Ecto neural progenitor cell (in vitro differentiated cells): ENCODE results near the gene PDAP1.
"Not testable (repeated sequence)": the region's sequence is repeated elsewhere in the genome, so short reads cannot be mapped to it uniquely, and the experiment has no call there.

Source experiments
- DNase-seq: peaks from one replicate; pipeline ENCODE4 v3.0.0-alpha.2; 2018; ENCODE audit warnings: low spot score

Gene PDAP1

GRCh38 chr7:99350641-99351040, 57.8 kb downstream of the PDAP1 start:
- DNase-seq: not testable (repeated sequence)
